Sigmoid colon (tissue), 7 donors: Measurements from ENCODE around the gene MYLK. TPM values are rescaled to one million over a fixed set of nuclear protein-coding genes. Genes with fewer than 3 reads are reported as not detected.

Source experiments
- DNase-seq: peaks from one replicate; pipeline ENCODE4 v3.0.0-alpha.2; 2019
- H3K27ac ChIP-seq, 4 donors: fragments of 200-600 bp; sonication (generic); one replicate each; pipeline ENCODE4 v1.5.1; 2016 to 2019; ENCODE audit warnings: mild to moderate bottlenecking in 1 of 4
- H3K27me3 ChIP-seq, 3 donors: fragments of 200-600 bp; sonication (generic); one replicate each; pipeline ENCODE4 v1.5.1; 2019; ENCODE audit warnings: mild to moderate bottlenecking in 1 of 3
- H3K36me3 ChIP-seq, 4 donors: fragments of 200-600 bp; sonication (generic); one replicate each; pipeline ENCODE4 v1.5.1; 2016 to 2019
- H3K4me1 ChIP-seq, 4 donors: fragments of 200-600 bp; sonication (generic); one replicate each; pipeline ENCODE4 v1.5.1; 2017 to 2019
- H3K4me3 ChIP-seq, 4 donors: fragments of 200-600 bp; sonication (generic); one replicate each; pipeline ENCODE4 v1.5.1; 2017 to 2019; ENCODE audit warnings: mild to moderate bottlenecking in 2 of 4, moderate library complexity in 1 of 4
- H3K9me3 ChIP-seq, 4 donors: fragments of 200-600 bp in 3 of 4; sonication (generic) in 3 of 4; one replicate each; pipeline versions ENCODE4 v1.5.1 to v1.6.1; 2013 to 2019
- EP300 ChIP-seq, 4 donors: sonication (generic); formaldehyde crosslinking; IDR thresholded peaks; one replicate each; pipeline ENCODE4 v1.6.1; 2017; ENCODE audit warnings: antibody characterized with exemption in 4 of 4
- POLR2A ChIP-seq, 2 donors: fragments of 450-650 bp; IDR thresholded peaks; one replicate each; pipeline ENCODE4 v1.6.1; 2016; ENCODE audit warnings: antibody characterized with exemption in 2 of 2, mild to moderate bottlenecking in 2 of 2, moderate library complexity in 2 of 2
- POLR2AphosphoS5 ChIP-seq, 4 donors: sonication (generic); formaldehyde crosslinking; IDR thresholded peaks; one replicate each; pipeline ENCODE4 v1.6.1; 2017; ENCODE audit warnings: antibody characterized with exemption in 4 of 4
- WGBS, 2 donors: extraction: QIAGEN DNeasy Blood & Tissue Kit; methylation state at CpG; one replicate each; pipeline ENCODE4 v1.1.7; 2013; 5-methylcytosine and 5-hydroxymethylcytosine counted together
- intact Hi-C: fragments of 100-400 bp; cut with DNase I; formaldehyde crosslinking; loops from one replicate; pipeline ENCODE4 v1.15.1; 2023
- polyA plus RNA-seq, 3 donors: library from polyadenylated mRNA; stranded (reverse); fragments of 200-250 nt; gene quantifications; one replicate each; pipeline ENCODE4 v1.2.3, GENCODE V29; 2013
- total RNA-seq, 4 donors: library from RNA; depleted of rRNA; stranded (reverse); fragments of >200 nt; gene quantifications; one replicate each; pipeline ENCODE4 v1.1.0, GENCODE V29; 2016
- TF ChIP-seq, protein P1 (sequence below), 4 experiments: fragments of 450-650 bp in 3 of 4; fragments of 200-600 bp in 1 of 4; IDR thresholded peaks; one replicate each; pipeline ENCODE4 v1.5.1; 2016 to 2019; ENCODE audit warnings: antibody characterized with exemption in 4 of 4, mild to moderate bottlenecking in 3 of 4, moderate library complexity in 2 of 4
- donor health status: healthy with polysubstance abuse.
- donor health status: Bipolar disorder and iron deficiency.
- donor health status: healthy.

MYLK gene
- total and polyA plus RNA-seq, 7 donors = 21.5 to 2,153 (median 1,169) TPM

DNA sequence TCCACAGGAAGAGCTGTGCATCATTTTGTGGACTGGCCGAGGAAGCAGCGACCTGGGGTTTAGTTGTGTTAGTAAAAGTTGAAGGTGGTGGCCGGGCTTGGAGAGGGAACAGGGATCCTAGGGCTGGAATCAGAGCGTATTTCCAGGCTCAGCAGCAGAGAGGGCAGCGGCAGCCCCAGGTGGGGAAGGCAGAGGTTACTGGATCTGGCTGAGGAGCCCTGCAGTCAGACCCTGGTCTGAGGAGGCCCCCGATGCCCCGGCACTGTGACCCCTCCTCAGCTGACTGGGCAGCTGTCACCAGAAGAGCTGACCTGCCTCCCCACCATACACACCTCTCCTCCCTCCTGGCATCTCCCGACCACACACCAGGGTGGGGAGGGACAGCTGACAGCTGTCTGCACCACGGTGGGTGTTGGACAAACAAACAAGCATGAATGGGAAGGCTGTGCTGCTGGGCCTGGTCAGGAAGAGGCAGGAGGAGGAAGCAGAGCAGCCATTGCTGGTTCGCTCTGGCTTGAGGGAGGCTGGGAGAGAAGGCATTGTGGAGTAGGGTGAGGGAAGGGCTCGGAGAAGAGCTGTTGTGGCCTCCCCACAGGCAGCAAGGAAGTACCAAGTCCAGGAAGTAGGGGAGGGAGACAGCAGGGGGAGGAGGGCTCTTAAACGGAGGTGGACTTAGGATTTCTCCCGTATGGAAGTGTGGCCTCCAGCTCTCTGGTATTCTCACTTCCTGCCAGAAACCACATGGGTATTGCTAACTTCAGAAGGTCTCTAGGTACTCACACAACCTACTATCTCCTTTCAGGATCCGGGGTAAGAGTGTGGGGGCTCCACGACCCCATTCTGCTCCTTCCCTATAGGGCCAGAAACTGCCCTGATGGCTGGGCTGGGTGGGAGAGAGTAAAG is 249.7 kb downstream of the MYLK start:
- intact Hi-C loops = no loop called here
- Histone ChIP-seq H3K27ac (peak overlapping the region; percentile 87 to 98 (median 92)), H3K9me3 (no peaks in the 10 kb centered on the region), H3K4me1 (peaks cover 0 to 100% (median 96%) of the 10 kb centered on the region in 4 donors), H3K27me3 (no peaks in the 10 kb centered on the region), H3K4me3 (no peak overlapping the region), H3K36me3 (peaks cover 10 to 77% (median 29%) of the 10 kb centered on the region in 4 donors)
- TF ChIP-seq EP300 (IDR thresholded peaks at IDR 0.05) = no peak
- no peak for TF ChIP-seq POLR2AphosphoS5 (IDR thresholded peaks at IDR 0.05)
- TF ChIP-seq, protein P1, sequence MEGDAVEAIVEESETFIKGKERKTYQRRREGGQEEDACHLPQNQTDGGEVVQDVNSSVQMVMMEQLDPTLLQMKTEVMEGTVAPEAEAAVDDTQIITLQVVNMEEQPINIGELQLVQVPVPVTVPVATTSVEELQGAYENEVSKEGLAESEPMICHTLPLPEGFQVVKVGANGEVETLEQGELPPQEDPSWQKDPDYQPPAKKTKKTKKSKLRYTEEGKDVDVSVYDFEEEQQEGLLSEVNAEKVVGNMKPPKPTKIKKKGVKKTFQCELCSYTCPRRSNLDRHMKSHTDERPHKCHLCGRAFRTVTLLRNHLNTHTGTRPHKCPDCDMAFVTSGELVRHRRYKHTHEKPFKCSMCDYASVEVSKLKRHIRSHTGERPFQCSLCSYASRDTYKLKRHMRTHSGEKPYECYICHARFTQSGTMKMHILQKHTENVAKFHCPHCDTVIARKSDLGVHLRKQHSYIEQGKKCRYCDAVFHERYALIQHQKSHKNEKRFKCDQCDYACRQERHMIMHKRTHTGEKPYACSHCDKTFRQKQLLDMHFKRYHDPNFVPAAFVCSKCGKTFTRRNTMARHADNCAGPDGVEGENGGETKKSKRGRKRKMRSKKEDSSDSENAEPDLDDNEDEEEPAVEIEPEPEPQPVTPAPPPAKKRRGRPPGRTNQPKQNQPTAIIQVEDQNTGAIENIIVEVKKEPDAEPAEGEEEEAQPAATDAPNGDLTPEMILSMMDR (IDR thresholded peaks at IDR 0.05) = no peak
- TF ChIP-seq POLR2A (IDR thresholded peaks at IDR 0.05) = no peak
- 76% methylated on average over 15 of the region's 15 CpGs for WGBS, 2 donors
- peak; percentile 59 for DNase-seq

- intact Hi-C loops = no loop called here
- peaks cover 0 to 100% (median 96%) of the 10 kb centered on the region in 4 donors for H3K4me1 ChIP-seq
- TF ChIP-seq, protein P1 (IDR thresholded peaks at IDR 0.05) = no peak
- TF ChIP-seq POLR2AphosphoS5 (IDR thresholded peaks at IDR 0.05) (no peak), POLR2A (IDR thresholded peaks at IDR 0.05) (no peak), EP300 (IDR thresholded peaks at IDR 0.05) (no peak)
- H3K27ac ChIP-seq = peak overlapping the region; percentile 87 to 98 (median 92)
- peaks cover 14 to 77% (median 30%) of the 10 kb centered on the region in 4 donors for H3K36me3 ChIP-seq
- DNase-seq = no peak
- 88 to 99% methylated on average over 2 of the region's 2 CpGs for WGBS, 2 donors
- no peaks in the 10 kb centered on the region for H3K9me3 ChIP-seq
- H3K27me3 ChIP-seq = no peaks in the 10 kb centered on the region
- no peak overlapping the region for H3K4me3 ChIP-seq
Observed at GRCh38 chr3:123633530-123633929, 250.6 kb downstream of the MYLK start.

GRCh38 chr3:123632161-123632655 is 251.9 kb downstream of the MYLK start:
- peak; percentile 89 for DNase-seq
- Histone ChIP-seq H3K9me3 (no peaks in the 10 kb centered on the region), H3K36me3 (peaks cover 8 to 76% (median 26%) of the 10 kb centered on the region in 4 donors), H3K4me1 (peaks cover 0 to 95% (median 90%) of the 10 kb centered on the region in 4 donors), H3K27ac (peak overlapping the region; percentile 87 to 98 (median 92)), H3K4me3 (no peak overlapping the region), H3K27me3 (no peaks in the 10 kb centered on the region)
- intact Hi-C loops = no loop called here
- 43 to 65% methylated on average over 6 of the region's 6 CpGs for WGBS, 2 donors
- no peak for TF ChIP-seq POLR2A (IDR thresholded peaks at IDR 0.05)
- TF ChIP-seq POLR2AphosphoS5 (IDR thresholded peaks at IDR 0.05) = peak; percentile 33 to 68 (median 58)

GRCh38 chr3:123629747-123630047 is 254.4 kb downstream of the MYLK start:
- Histone ChIP-seq H3K27me3 (no peaks in the 10 kb centered on the region), H3K27ac (peak overlapping the region; percentile 87 to 98 (median 92)), H3K36me3 (peaks cover 18 to 84% (median 42%) of the 10 kb centered on the region in 4 donors), H3K4me1 (peaks cover 0 to 76% (median 70%) of the 10 kb centered on the region in 4 donors), H3K9me3 (no peaks in the 10 kb centered on the region), H3K4me3 (no peak overlapping the region)
- TF ChIP-seq EP300 (IDR thresholded peaks at IDR 0.05) (no peak), POLR2AphosphoS5 (IDR thresholded peaks at IDR 0.05) (peak in 1 of 4 donors; percentile 3)
- intact Hi-C loops = no loop called here
- 95 to 96% methylated on average over 4 of the region's 4 CpGs for WGBS, 2 donors
- no peak for DNase-seq

GRCh38 chr3:123628996-123629746 is 255.0 kb downstream of the MYLK start:
- no peak overlapping the region for H3K4me3 ChIP-seq
- H3K27ac ChIP-seq = peak overlapping the region; percentile 87 to 98 (median 92)
- intact Hi-C loops = no loop called here
- DNase-seq = no peak
- no peaks in the 10 kb centered on the region for H3K9me3 ChIP-seq
- H3K4me1 ChIP-seq = peaks cover 0 to 76% (median 69%) of the 10 kb centered on the region in 4 donors
- WGBS, 2 donors = 95% methylated on average over 22 of the region's 22 CpGs
- TF ChIP-seq EP300 (IDR thresholded peaks at IDR 0.05) (no peak), POLR2AphosphoS5 (IDR thresholded peaks at IDR 0.05) (peak in 1 of 4 donors; percentile 11)
- no peaks in the 10 kb centered on the region for H3K27me3 ChIP-seq
- H3K36me3 ChIP-seq = peaks cover 18 to 84% (median 40%) of the 10 kb centered on the region in 4 donors
